Vagina (tissue), 2 donors: ENCODE results near the gene FGFBP1. TPM values are rescaled to one million over a fixed set of nuclear protein-coding genes. Genes with fewer than 3 reads are reported as not detected.

Source experiments
- DNase-seq, 2 donors: peaks; one replicate each; pipeline ENCODE4 v3.0.0-alpha.2; 2017; ENCODE audit errors: extremely low spot score in 2 of 2
- H3K27ac ChIP-seq: fragments of 200-600 bp; sonication (generic); one replicate; pipeline ENCODE4 v1.5.1; 2019
- H3K27me3 ChIP-seq: fragments of 200-600 bp; sonication (generic); one replicate; pipeline ENCODE4 v1.5.1; 2019
- H3K36me3 ChIP-seq, 2 donors: fragments of 200-600 bp; sonication (generic); one replicate each; pipeline ENCODE4 v1.5.1; 2017 to 2019
- H3K4me1 ChIP-seq: fragments of 200-600 bp; sonication (generic); one replicate; pipeline ENCODE4 v1.5.1; 2019
- H3K4me3 ChIP-seq, 2 donors: fragments of 200-600 bp; sonication (generic); 1 replicate in 1 of 2; 2 replicates in 1 of 2; pipeline ENCODE4 v1.5.1; 2016 to 2019
- H3K9me3 ChIP-seq: fragments of 200-600 bp; sonication (generic); one replicate; pipeline ENCODE4 v1.5.1; 2019
- CTCF ChIP-seq, 3 experiments: fragments of 450-650 bp in 2 of 3; fragments of 200-600 bp in 1 of 3; sonication (generic) in 1 of 3; IDR thresholded peaks; one replicate each; pipeline ENCODE4 v1.5.1; 2017 to 2019; ENCODE audit warnings: antibody characterized with exemption in 3 of 3, mild to moderate bottlenecking in 2 of 3, moderate library complexity in 2 of 3
- POLR2A ChIP-seq, 2 donors: fragments of 450-650 bp; IDR thresholded peaks; one replicate each; pipeline ENCODE4 v1.6.1; 2017; ENCODE audit warnings: antibody characterized with exemption in 2 of 2, mild to moderate bottlenecking in 2 of 2, moderate library complexity in 2 of 2
- POLR2AphosphoS5 ChIP-seq, 2 donors: sonication (generic); formaldehyde crosslinking; IDR thresholded peaks; one replicate each; pipeline ENCODE4 v1.9.0; 2017; ENCODE audit warnings: antibody characterized with exemption in 2 of 2, mild to moderate bottlenecking in 2 of 2, low read depth in 1 of 2; ENCODE audit not compliant: insufficient read depth in 1 of 2
- intact Hi-C: fragments of 100-400 bp; cut with DNase I; formaldehyde crosslinking; loops from one replicate; pipeline ENCODE4 v1.15.1; 2023
- total RNA-seq: library from RNA; depleted of rRNA; stranded (reverse); fragments of >200 nt; gene quantifications from one replicate; pipeline ENCODE4 v1.2.3, GENCODE V29; 2016

Gene FGFBP1
- total RNA-seq, 1 donor from 2014 or later = 61.9 TPM

GRCh38 chr4:15936495-15936894 lies 2.0 kb downstream of the FGFBP1 start:
- no peaks in the 10 kb centered on the region for H3K9me3 ChIP-seq
- TF ChIP-seq POLR2AphosphoS5 (IDR thresholded peaks at IDR 0.05; ENCODE audit: insufficient read depth in 1 of 2, low read depth in 1 of 2) (no peak), POLR2A (IDR thresholded peaks at IDR 0.05) (no peak), CTCF (IDR thresholded peaks at IDR 0.05) (no peak)
- H3K27ac ChIP-seq = no peak overlapping the region
- DNase-seq = no peak
- intact Hi-C loops = no loop called here
- H3K4me3 ChIP-seq = peak overlapping the region in 1 of 2 donors; percentile 11
- H3K4me1 ChIP-seq = peaks cover 4% of the 10 kb centered on the region
- H3K36me3 ChIP-seq = no peaks in the 10 kb centered on the region
- no peaks in the 10 kb centered on the region for H3K27me3 ChIP-seq

- H3K9me3 ChIP-seq = no peaks in the 10 kb centered on the region
- no peaks in the 10 kb centered on the region for H3K36me3 ChIP-seq
- TF ChIP-seq POLR2AphosphoS5 (IDR thresholded peaks at IDR 0.05; ENCODE audit: insufficient read depth in 1 of 2, low read depth in 1 of 2) = no peak
- TF ChIP-seq CTCF (IDR thresholded peaks at IDR 0.05) = no peak
- TF ChIP-seq POLR2A (IDR thresholded peaks at IDR 0.05) = no peak
- no peak overlapping the region for H3K4me3 ChIP-seq
- no peaks in the 10 kb centered on the region for H3K27me3 ChIP-seq
- no peak for DNase-seq
- intact Hi-C loops = no loop called here
- peaks cover 4% of the 10 kb centered on the region for H3K4me1 ChIP-seq
- no peak overlapping the region for H3K27ac ChIP-seq
These were observed 2.8 kb downstream of the FGFBP1 start for GRCh38 chr4:15935504-15936402.

GRCh38 chr4:15934259-15934658 lies 4.3 kb downstream of the FGFBP1 start:
- no peak overlapping the region for H3K4me3 ChIP-seq
- TF ChIP-seq POLR2AphosphoS5 (IDR thresholded peaks at IDR 0.05; ENCODE audit: insufficient read depth in 1 of 2, low read depth in 1 of 2) (no peak), CTCF (IDR thresholded peaks at IDR 0.05) (no peak), POLR2A (IDR thresholded peaks at IDR 0.05) (no peak)
- no peaks in the 10 kb centered on the region for H3K36me3 ChIP-seq
- peaks cover 4% of the 10 kb centered on the region for H3K4me1 ChIP-seq
- H3K27me3 ChIP-seq = no peaks in the 10 kb centered on the region
- no peaks in the 10 kb centered on the region for H3K9me3 ChIP-seq
- intact Hi-C loops = no loop called here
- H3K27ac ChIP-seq = no peak overlapping the region
- no peak for DNase-seq

DNA sequence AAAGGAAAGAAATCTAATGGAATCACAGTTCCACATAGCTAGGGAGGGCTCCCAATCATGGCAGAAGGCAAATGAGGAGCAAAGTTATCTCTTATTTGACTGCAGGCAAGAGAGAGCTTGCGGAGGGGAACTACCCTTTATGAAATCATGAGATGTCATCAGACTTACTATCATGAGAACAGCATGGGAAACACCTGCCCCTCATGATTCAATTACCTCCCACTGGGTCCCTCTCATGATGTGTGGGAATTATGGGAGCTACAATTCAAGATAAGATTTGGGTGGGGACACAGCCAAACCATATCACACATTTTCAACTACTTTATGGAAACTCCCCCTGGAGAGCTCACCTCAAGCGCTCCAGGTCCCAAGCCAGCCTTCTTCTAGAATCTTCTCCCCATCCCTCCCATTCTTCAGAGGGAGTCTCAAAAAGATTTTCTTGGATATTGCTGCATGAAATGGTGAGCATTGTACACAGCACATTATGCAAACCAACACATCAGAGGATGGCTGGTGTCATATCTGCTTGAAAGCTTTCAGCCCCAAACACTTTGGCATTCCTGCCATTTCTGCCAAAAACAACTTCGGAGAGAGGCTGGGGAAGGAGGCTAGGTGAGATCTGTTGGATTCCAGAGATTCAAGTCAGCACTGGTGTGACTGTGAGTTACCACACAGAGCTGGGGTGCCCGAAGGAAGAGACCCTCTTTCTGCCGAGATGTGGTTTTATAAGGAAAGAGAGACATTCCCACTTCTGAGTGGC lies 6.9 kb downstream of the FGFBP1 start:
- Histone ChIP-seq H3K9me3 (no peaks in the 10 kb centered on the region), H3K4me3 (no peak overlapping the region), H3K36me3 (no peaks in the 10 kb centered on the region), H3K27me3 (no peaks in the 10 kb centered on the region), H3K27ac (no peak overlapping the region), H3K4me1 (peaks cover 4% of the 10 kb centered on the region)
- intact Hi-C loops = no loop called here
- DNase-seq = no peak
- TF ChIP-seq CTCF (IDR thresholded peaks at IDR 0.05) (no peak), POLR2AphosphoS5 (IDR thresholded peaks at IDR 0.05; ENCODE audit: insufficient read depth in 1 of 2, low read depth in 1 of 2) (no peak), POLR2A (IDR thresholded peaks at IDR 0.05) (no peak)
